Endodermal cell (in vitro differentiated cells): ENCODE data around the gene ASPG. TPM values are rescaled to one million over a fixed set of nuclear protein-coding genes. Genes with fewer than 3 reads are reported as not detected.

Source experiments
- DNase-seq: peaks from one replicate; pipeline ENCODE4 v3.0.0-alpha.2; 2017
- H3K27ac ChIP-seq: 2 replicates; pipeline ENCODE4 v1.5.1; 2013; ENCODE audit warnings: mild to moderate bottlenecking, low read depth, low read length, moderate library complexity
- H3K27me3 ChIP-seq: 2 replicates; pipeline ENCODE4 v1.6.1; 2013; ENCODE audit warnings: mild to moderate bottlenecking, low read length, moderate library complexity; ENCODE audit not compliant: insufficient read depth, control insufficient read depth, poor library complexity, severe bottlenecking
- H3K36me3 ChIP-seq: 2 replicates; pipeline ENCODE4 v1.7.0; 2013; ENCODE audit warnings: mild to moderate bottlenecking, low read length, moderate library complexity; ENCODE audit not compliant: control insufficient read depth, insufficient read depth
- H3K4me1 ChIP-seq: one replicate; pipeline ENCODE4 v1.7.0; 2013; ENCODE audit warnings: low read length; ENCODE audit not compliant: control insufficient read depth, insufficient read depth
- H3K4me3 ChIP-seq: 2 replicates; pipeline ENCODE4 v1.5.1; 2013; ENCODE audit warnings: mild to moderate bottlenecking, low read length, moderate library complexity
- H3K9ac ChIP-seq: 2 replicates; pipeline ENCODE4 v1.6.1; 2013; ENCODE audit warnings: mild to moderate bottlenecking, low read length, moderate library complexity; ENCODE audit not compliant: poor library complexity, severe bottlenecking; ENCODE audit errors: extremely low read depth
- H3K9me3 ChIP-seq: 2 replicates; pipeline ENCODE4 v1.6.1; 2013; ENCODE audit warnings: mild to moderate bottlenecking, low read length, moderate library complexity; ENCODE audit not compliant: control insufficient read depth
- H3K27ac Mint-ChIP-seq: 2 replicates; pipeline ENCODE4 v1.8.0; 2020; ENCODE audit warnings: mixed read lengths
- H3K27me3 Mint-ChIP-seq: 2 replicates; pipeline ENCODE4 v1.8.0; 2021; ENCODE audit warnings: mild to moderate bottlenecking, mixed read lengths; ENCODE audit not compliant: insufficient read depth
- H3K36me3 Mint-ChIP-seq: 2 replicates; pipeline ENCODE4 v1.8.0; 2020; ENCODE audit warnings: low read depth, mixed read lengths
- H3K4me1 Mint-ChIP-seq: 2 replicates; pipeline ENCODE4 v1.8.0; 2020; ENCODE audit warnings: mixed read lengths
- H3K4me3 Mint-ChIP-seq: 2 replicates; pipeline ENCODE4 v1.8.0; 2020; ENCODE audit warnings: mild to moderate bottlenecking, moderate library complexity, mixed read lengths
- H3K9me3 Mint-ChIP-seq: 2 replicates; pipeline ENCODE4 v1.8.0; 2020; ENCODE audit warnings: mild to moderate bottlenecking, mixed read lengths
- WGBS, 2 experiments: methylation state at CpG; one replicate each; pipeline versions ENCODE4 v1.1.5 to v1.1.7; 2013; ENCODE audit warnings: missing lambda C conversion rate in 2 of 2, mixed read lengths in 1 of 2; ENCODE audit not compliant: insufficient coverage in 1 of 2, insufficient read length in 1 of 2; 5-methylcytosine and 5-hydroxymethylcytosine counted together
- total RNA-seq, 2 donors: library from RNA; stranded (reverse); fragmentation: NEBNext Ultra II Directional in 1 of 2; extraction: Animal tissue kit (Norgen Biotek cat#: 25700) in 1 of 2; gene quantifications; 2 replicates in 1 of 2; 3 replicates in 1 of 2; pipeline ENCODE4 v1.2.1, GENCODE V29; 2021
- TF ChIP-seq, protein P1 (sequence below): fragments of 200-600 bp; sonication (generic); conservative IDR thresholded peaks from 2 replicates; pipeline ENCODE4 v1.5.0; 2021; ENCODE audit warnings: antibody characterized with exemption, mild to moderate bottlenecking

The ASPG gene
- total RNA-seq, 2 donors from 2014 or later: 0.71 to 1.4 TPM

- no peaks in the 10 kb centered on the region for H3K27me3 ChIP-seq
- H3K9me3 Mint-ChIP-seq: no peaks in the 10 kb centered on the region
- H3K4me3 Mint-ChIP-seq: no peak overlapping the region
- H3K27ac Mint-ChIP-seq: no peak overlapping the region
- H3K4me3 ChIP-seq: no peak overlapping the region
- H3K27me3 Mint-ChIP-seq: peaks cover 8% of the 10 kb centered on the region
- H3K36me3 Mint-ChIP-seq: no peaks in the 10 kb centered on the region
- no peak overlapping the region for H3K27ac ChIP-seq
- no peaks in the 10 kb centered on the region for H3K4me1 ChIP-seq
- H3K9ac ChIP-seq: no peak overlapping the region
- H3K4me1 Mint-ChIP-seq: no peaks in the 10 kb centered on the region
- WGBS, 2 experiments: 85 to 89% methylated on average over 10 to 16 of the region's 16 CpGs
- TF ChIP-seq, protein P1, sequence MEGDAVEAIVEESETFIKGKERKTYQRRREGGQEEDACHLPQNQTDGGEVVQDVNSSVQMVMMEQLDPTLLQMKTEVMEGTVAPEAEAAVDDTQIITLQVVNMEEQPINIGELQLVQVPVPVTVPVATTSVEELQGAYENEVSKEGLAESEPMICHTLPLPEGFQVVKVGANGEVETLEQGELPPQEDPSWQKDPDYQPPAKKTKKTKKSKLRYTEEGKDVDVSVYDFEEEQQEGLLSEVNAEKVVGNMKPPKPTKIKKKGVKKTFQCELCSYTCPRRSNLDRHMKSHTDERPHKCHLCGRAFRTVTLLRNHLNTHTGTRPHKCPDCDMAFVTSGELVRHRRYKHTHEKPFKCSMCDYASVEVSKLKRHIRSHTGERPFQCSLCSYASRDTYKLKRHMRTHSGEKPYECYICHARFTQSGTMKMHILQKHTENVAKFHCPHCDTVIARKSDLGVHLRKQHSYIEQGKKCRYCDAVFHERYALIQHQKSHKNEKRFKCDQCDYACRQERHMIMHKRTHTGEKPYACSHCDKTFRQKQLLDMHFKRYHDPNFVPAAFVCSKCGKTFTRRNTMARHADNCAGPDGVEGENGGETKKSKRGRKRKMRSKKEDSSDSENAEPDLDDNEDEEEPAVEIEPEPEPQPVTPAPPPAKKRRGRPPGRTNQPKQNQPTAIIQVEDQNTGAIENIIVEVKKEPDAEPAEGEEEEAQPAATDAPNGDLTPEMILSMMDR: no peak
- DNase-seq: peak; percentile 52
- no peaks in the 10 kb centered on the region for H3K36me3 ChIP-seq
- H3K9me3 ChIP-seq: no peaks in the 10 kb centered on the region
These were observed 1.4 kb downstream of the ASPG start for GRCh38 chr14:104086661-104087461.

- Mint-ChIP-seq H3K36me3 (no peaks in the 10 kb centered on the region), H3K9me3 (no peaks in the 10 kb centered on the region), H3K4me3 (no peak overlapping the region), H3K27ac (no peak overlapping the region), H3K4me1 (no peaks in the 10 kb centered on the region), H3K27me3 (peaks cover 4% of the 10 kb centered on the region)
- TF ChIP-seq, protein P1: no peak
- Histone ChIP-seq H3K27me3 (no peaks in the 10 kb centered on the region), H3K9me3 (no peaks in the 10 kb centered on the region), H3K36me3 (no peaks in the 10 kb centered on the region), H3K4me1 (no peaks in the 10 kb centered on the region), H3K4me3 (no peak overlapping the region), H3K9ac (no peak overlapping the region), H3K27ac (no peak overlapping the region)
- WGBS, 2 experiments: 82 to 92% methylated on average over 8 to 17 of the region's 17 CpGs
- DNase-seq: peak; percentile 44
These were observed 2.0 kb downstream of the ASPG start for GRCh38 chr14:104087505-104087904.

DNA sequence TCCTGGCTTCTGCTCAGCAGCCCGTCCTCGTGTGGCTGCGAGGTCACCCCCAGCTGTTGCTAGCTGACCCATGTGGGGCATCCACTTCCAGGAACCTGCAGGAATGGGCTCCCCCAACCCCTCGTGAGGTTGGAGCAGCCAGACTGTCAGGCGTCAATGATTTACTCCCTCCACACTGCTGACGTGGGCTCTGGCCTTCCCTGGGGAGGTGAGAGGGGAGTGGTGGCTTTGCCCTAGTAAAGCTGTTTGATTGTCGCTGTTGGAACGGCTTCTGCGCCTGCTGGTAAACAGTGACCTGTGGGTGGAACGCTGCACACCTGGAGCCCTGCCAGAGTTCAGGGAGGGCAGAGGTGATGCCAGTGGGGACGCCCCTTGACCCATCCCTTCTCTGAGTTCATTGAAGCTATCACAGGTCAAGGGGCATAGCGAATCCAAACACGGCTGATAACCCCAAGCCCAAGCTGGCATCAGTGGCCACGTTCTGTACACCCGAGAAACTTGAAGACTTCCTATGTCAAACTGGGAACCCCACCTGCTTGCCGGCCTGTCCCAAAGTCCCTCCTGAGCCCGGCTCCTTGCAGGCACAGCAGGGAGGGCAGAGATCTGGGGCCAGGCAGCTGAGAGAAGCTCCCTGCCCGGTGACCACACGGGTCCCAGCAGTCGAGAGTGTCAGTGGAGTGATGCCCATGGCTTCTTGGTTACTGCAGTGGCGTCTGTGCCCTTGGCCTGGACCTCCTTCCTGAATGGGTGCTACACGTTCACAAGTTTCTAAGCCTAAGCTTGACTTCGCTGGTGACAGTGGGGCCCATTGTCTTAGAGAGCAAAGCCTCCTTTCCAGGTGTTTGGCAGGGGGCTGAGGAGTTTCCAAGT is 2.7 kb downstream of the ASPG start:
- Histone ChIP-seq H3K9ac (no peak overlapping the region), H3K27ac (no peak overlapping the region), H3K4me3 (no peak overlapping the region), H3K9me3 (no peaks in the 10 kb centered on the region), H3K36me3 (no peaks in the 10 kb centered on the region), H3K27me3 (no peaks in the 10 kb centered on the region), H3K4me1 (no peaks in the 10 kb centered on the region)
- no peak overlapping the region for H3K4me3 Mint-ChIP-seq
- no peak for DNase-seq
- no peaks in the 10 kb centered on the region for H3K4me1 Mint-ChIP-seq
- 91% methylated on average over 16 to 23 of the region's 23 CpGs for WGBS, 2 experiments
- no peaks in the 10 kb centered on the region for H3K9me3 Mint-ChIP-seq
- no peak overlapping the region for H3K27ac Mint-ChIP-seq
- H3K36me3 Mint-ChIP-seq: no peaks in the 10 kb centered on the region
- TF ChIP-seq, protein P1: no peak
- peaks cover 4% of the 10 kb centered on the region for H3K27me3 Mint-ChIP-seq
